Measurements from ENCODE around the gene SFMBT2. TPM values are rescaled to one million over a fixed set of nuclear protein-coding genes. Genes with fewer than 3 reads are reported as not detected.
"Not testable (repeated sequence)": the region's sequence is repeated elsewhere in the genome, so short reads cannot be mapped to it uniquely, and the experiment has no call there.

The SFMBT2 gene
- total RNA-seq, 1 donor from 2014 or later, result 25.3 TPM

DNA sequence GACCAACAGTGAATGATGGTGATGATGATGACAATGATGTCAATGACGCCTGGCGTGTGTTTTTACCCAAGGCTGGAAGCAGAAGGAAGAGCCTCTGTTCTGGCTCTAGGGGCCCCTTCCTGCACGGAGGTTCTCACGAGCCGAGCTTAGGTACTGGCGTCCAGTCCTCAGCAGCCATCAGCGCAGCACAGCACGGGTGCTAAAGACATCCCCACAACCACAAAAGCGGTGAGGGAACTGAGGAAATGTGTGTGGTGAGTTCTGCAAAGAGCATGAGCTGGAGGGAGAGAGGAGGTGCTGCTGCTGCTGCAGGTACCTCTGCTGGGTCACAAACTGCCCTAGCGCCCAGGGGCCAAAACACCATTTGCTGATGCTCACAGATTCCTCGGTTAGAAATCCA is 81.6 kb downstream of the SFMBT2 start:
- intact Hi-C loops (cut with micrococcal nuclease), result no loop called here

GRCh38 chr10:7327885-7328284 is 82.9 kb downstream of the SFMBT2 start:
- intact Hi-C loops (cut with micrococcal nuclease), result no loop called here

DNA sequence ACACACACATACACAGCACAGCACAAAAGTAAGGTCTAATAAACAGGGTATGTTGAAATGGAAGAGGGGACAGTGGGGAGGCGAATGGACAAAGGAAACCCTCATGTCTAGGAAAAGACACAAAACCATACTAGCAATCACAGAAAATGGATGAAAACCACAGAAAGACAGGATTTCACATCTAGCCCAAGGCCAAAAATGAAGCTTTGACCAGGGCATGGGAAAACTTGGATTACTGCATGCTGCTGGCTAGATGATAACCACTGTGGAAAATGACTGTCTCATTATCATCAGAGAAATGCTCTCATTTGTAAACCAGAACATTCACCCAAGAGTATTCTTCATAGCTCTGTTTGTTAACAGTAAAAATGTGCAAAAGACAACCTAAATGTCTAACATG is 88.2 kb downstream of the SFMBT2 start:
- intact Hi-C loops (cut with micrococcal nuclease), result no loop called here

DNA sequence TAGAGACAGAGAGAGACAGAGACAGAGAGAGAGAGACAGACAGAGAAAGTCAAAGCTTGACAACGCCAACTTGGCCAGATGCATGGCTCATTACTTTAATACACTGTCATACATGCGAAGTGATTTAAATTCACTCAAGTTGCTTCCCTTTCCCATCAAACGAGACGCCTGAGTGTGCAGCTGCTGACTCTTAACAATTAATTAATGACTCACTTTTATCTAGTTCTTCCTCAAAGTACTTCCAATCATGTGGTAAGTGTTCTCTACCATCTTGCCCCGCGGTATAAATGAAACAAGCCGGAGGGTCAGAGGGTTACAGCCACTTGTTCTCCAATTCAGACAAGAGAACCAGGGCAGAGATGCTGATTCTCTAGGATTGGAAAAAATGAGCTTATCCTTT is 90.8 kb downstream of the SFMBT2 start:
- intact Hi-C loops (cut with micrococcal nuclease), result no loop called here

DNA sequence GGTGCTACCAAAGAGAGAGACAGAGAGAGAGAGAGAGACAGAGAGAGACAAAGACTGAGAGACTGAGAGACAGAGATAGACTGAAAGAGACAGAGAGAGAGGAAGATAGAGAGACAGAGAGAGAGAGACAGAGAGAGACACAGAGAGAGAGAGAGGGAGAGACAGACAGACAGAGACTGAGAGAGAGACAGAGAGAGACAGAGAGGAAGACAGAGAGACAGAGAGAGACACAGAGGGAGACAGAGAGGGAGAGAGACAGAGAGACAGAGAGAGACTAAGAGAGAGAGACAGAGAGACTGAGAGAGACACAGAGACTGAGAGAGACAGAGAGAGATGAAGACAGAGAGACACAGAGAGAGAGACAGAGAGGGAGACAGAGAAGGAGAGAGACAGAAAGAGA is 91.2 kb downstream of the SFMBT2 start:
- intact Hi-C loops (cut with micrococcal nuclease), result no loop called here

DNA sequence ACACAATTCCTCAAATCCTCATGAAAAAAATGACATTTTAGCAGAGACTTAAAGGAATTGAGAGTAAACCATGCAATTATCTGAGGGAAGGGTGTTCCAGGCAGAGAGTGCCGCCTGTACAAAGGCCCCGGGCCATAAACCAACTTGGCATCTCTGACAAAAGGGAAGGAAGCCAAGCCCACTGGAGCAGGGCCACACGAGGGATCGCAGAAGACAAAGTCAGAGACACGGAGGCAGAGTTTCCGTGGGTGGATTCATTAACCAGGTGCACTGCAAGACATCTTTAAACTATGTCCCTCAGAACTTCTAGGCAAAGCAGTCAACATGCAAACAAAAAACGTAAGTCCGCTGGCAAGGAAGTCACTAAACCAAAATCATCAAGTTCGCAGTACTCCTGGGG is 92.0 kb downstream of the SFMBT2 start:
- intact Hi-C loops (cut with micrococcal nuclease), result no loop called here

GRCh38 chr10:7317786-7318446 is 92.9 kb downstream of the SFMBT2 start:
- intact Hi-C loops (cut with micrococcal nuclease), result no loop called here

DNA sequence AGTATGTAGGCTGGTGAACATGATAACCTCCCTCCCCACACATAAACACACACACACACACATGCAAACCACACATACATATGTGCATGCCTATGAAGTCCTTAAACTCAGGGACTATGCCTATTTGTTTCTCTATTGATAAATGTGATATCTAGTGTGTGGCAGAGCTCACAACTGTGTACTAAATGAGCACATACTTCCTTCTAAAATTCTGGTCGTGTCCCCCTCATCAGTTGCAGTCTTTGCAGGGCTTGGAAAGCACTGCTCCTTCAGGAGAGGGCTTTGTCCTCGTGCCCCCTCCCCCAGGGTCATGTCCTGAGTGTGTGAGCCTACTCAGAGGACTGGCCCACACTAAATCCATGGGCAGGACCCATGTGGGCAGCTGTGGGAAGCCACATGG is 94.0 kb downstream of the SFMBT2 start:
- intact Hi-C loops (cut with micrococcal nuclease), result no loop called here

GRCh38 chr10:7315906-7316305 is 94.9 kb downstream of the SFMBT2 start:
- intact Hi-C loops (cut with micrococcal nuclease), result no loop called here

- intact Hi-C loops (cut with micrococcal nuclease), result no loop called here
Observed at GRCh38 chr10:7314170-7314569, 96.7 kb downstream of the SFMBT2 start.

- intact Hi-C loops (cut with micrococcal nuclease), result no loop called here
Observed at GRCh38 chr10:7312488-7312857, 98.4 kb downstream of the SFMBT2 start.

DNA sequence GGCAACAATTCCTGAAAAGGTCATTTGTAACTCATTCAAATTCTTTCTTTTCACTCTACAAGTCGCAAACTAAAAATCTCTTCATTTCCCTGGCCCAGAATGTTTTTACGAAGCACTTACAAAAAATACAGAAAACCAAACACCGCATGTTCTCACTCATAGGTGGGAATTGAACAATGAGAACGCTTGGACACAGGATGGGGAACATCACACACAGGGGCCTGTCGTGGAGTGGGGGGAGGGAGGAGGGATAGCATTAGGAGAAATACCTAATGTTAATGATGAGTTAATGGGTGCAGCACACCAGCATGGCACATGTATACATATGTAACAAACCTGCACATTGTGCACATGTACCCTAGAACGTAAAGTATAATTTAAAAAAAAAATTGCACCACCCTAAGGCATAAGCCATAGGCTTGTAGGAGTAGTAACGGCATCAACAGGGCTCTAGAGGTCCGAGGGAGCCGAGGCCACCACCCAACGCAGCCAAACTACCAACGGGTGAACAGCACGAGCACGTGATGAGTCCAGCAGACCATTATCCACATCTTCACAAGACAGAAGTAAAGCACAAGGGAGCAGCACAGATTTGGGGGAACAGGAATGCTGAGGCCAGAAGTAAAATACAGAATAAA is 98.9 kb downstream of the SFMBT2 start:
- intact Hi-C loops (cut with micrococcal nuclease), result not testable (repeated sequence)

GRCh38 chr10:7311218-7311849 is 99.5 kb downstream of the SFMBT2 start:
- intact Hi-C loops (cut with micrococcal nuclease), result no loop called here

DNA sequence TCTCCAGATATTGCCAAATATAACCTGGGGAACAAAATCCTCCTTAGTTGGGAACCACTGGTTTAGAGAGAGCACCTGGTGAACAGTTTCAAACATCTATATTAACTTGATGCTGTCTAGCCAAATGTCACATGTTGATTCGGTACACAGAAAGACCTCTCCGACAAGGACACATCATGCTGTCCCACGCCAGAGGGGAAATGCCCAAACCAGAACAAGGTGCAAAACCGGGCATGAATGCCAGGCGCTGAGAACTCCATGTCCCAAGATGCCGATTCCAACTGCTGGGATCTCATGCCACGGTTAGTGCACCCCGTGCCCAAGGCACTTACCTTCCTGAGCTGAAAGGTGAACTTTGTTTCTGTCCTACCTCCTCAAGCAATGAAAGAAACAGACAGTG is 100.8 kb downstream of the SFMBT2 start:
- intact Hi-C loops (cut with micrococcal nuclease), result no loop called here

DNA sequence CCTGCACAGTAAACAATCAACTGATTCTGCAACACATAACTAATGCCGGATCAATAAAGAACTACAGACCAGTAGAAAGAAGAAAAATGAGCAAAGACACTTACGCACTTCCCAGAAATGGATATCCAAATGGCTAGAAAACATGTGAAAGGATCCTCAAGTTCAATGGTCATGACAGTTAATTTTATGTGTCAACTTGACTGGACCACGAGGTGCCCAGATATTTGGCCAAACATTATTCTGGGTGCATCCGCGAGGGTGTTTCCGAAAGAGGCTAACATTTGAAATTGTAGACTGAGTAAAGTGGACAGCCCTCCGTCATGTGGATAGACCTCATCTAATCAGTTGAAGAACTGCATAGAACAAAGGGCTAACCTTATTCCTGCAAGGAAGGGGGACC is 102.0 kb downstream of the SFMBT2 start:
- intact Hi-C loops (cut with micrococcal nuclease), result no loop called here

- intact Hi-C loops (cut with micrococcal nuclease), result no loop called here
Observed at GRCh38 chr10:7306616-7307015, 104.2 kb downstream of the SFMBT2 start.

GRCh38 chr10:7306147-7306546 is 104.7 kb downstream of the SFMBT2 start:
- intact Hi-C loops (cut with micrococcal nuclease), result no loop called here

GRCh38 chr10:7305053-7305452 is 105.8 kb downstream of the SFMBT2 start:
- intact Hi-C loops (cut with micrococcal nuclease), result no loop called here

- intact Hi-C loops (cut with micrococcal nuclease), result no loop called here
Observed at GRCh38 chr10:7304110-7304509, 106.7 kb downstream of the SFMBT2 start.

DNA sequence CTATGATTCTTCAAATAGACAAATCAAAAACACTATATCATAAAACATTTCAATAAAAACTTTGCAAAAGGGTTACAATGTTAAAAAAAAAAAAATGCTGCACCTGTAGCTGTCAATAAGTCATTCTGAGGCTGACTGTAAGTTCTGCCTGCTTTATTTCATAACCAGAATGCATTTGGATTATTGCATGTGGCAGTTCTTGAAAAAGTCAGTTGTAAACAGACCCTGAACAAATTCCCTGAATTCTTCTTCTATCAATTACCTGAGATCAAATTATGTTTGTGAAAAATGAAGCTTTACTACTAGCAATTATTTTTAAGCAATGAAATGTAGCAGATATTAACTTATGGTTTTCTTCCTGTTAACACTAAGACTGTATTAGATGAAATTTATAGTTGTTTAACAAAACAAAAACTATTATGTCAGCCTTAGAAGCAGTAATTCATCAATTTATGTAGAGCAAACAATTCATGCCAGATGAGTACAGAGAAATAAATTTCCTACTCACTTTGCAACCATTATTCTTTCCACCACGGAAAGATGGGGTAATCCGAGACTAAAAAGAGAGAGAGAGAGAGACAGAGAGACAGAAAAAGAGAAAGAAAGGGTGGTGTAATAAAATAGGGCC is 107.8 kb downstream of the SFMBT2 start:
- intact Hi-C loops (cut with micrococcal nuclease), result no loop called here

GRCh38 chr10:7302392-7302906 is 108.4 kb downstream of the SFMBT2 start:
- intact Hi-C loops (cut with micrococcal nuclease), result no loop called here
